Suprapubic skin (tissue), 3 donors: ENCODE data around the gene ZNF280B.

Source experiments
- CTCF ChIP-seq, 2 donors: fragments of 200-600 bp in 1 of 2; fragments of 450-650 bp in 1 of 2; sonication (generic) in 1 of 2; IDR thresholded peaks; one replicate each; pipeline ENCODE4 v1.5.1; 2016 to 2019; ENCODE audit warnings: antibody characterized with exemption in 2 of 2, mild to moderate bottlenecking in 1 of 2, moderate library complexity in 1 of 2
- POLR2AphosphoS5 ChIP-seq, 3 donors: sonication (generic); formaldehyde crosslinking; IDR thresholded peaks; one replicate each; pipeline ENCODE4 v1.6.1; 2017; ENCODE audit warnings: antibody characterized with exemption in 3 of 3

- no peak for TF ChIP-seq POLR2AphosphoS5 (IDR thresholded peaks at IDR 0.05)
- no peak for TF ChIP-seq CTCF (IDR thresholded peaks at IDR 0.05)
These were observed 20.5 kb downstream of the ZNF280B start for GRCh38 chr22:22487869-22488597.
